NCI-H1694 treated with DMSO at 0.1 percent for 48 hours (cell line): ENCODE data around the gene ARL13B.
"Not testable (repeated sequence)": the region's sequence is repeated elsewhere in the genome, so short reads cannot be mapped to it uniquely, and the experiment has no call there.

ENCODE experiments used
- DNase-seq: peaks from one replicate; lab custom pipeline; 2025; lab: John Stamatoyannopoulos, UW

Gene ARL13B

DNA sequence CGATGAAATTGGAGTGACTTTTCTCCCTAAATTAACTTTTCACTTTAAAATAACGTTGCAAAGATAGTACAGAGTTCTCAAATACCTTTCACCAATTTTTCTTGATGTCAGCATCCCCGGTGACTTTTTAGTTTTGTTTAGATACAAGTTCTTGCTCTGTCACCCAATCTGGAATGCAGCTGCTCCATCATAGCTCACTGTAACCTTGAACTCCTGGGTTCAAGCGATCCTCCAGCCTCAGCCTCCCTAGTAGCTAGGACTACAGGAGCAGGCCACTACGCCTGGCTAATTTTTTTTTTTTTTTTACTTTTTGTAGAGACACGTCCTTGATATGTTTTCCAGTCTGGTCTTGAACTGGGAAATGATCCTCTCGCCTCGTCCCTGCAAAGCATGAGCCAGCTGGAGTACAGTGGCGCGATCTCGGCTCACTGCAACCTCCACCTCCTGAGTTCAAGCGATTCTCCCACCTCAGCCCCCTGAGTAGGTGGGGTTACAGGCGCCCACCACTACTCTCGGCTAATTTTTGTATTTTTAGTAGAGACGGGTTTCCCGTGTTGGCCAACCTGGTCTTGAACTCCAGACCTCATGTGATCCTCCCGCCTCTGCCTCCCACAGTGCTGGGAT, 83.7 kb downstream of the ARL13B start:
- no peak for DNase-seq

DNA sequence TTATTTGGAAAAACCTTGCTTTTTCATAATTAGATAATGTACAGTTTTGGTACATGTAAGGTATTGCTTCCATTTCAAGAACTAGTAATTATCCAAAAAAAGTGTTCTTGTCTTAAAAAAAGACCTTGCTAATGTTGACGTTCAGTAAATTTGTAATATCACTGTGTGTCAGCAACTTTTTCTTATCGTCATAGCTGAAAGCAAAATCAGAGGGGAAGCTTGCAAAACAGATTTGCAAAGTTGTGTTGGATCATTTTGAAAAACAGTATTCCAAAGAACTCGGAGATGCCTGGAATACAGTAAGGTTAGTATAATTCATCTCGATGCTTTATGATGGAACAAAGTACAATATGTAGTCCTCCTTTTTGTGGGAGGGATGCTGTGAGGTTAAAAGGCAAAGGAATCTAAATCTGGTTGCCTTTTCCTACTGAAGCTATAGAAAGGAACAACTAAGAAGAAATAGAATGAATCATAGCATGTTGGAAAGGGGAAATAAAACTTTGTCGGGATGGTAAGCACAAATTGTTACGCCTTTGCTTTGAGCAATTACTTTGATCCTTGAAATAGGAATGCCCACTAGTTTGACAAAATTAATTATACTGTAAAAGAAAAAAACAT, 84.4 kb downstream of the ARL13B start:
- no peak for DNase-seq

GRCh38 chr3:94065122-94065521, 85.2 kb downstream of the ARL13B start:
- DNase-seq = no peak

DNA sequence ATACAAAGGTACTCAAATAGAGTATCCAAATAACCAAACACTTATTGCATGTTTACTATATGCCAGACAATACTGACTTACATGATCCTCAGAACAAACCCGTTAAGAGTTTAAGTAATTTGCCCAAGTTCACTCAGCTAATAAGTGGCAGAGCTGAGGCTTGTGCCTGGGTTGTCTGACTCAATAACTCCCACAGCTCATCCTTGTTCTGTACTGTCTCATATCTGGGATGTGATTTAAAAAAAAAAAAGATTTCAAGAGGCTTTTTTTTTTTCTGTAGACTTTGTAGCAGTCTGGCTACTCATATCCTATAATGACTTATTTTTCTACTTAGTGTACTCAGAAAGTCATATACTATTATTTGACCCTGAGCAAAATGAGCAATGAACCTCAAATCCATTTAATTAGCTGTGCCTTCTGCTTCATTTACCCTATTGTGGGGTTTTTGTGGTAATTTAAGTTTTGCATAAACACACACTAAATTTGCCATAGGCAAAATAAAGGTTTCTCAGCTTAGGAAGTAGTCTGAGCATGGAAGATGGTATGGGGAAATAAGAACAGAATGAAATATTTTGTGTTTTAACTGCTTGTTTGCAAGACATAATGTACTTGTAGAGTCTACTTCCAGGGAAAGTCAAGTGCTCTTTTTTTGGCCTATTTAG, 86.0 kb downstream of the ARL13B start:
- no peak for DNase-seq

DNA sequence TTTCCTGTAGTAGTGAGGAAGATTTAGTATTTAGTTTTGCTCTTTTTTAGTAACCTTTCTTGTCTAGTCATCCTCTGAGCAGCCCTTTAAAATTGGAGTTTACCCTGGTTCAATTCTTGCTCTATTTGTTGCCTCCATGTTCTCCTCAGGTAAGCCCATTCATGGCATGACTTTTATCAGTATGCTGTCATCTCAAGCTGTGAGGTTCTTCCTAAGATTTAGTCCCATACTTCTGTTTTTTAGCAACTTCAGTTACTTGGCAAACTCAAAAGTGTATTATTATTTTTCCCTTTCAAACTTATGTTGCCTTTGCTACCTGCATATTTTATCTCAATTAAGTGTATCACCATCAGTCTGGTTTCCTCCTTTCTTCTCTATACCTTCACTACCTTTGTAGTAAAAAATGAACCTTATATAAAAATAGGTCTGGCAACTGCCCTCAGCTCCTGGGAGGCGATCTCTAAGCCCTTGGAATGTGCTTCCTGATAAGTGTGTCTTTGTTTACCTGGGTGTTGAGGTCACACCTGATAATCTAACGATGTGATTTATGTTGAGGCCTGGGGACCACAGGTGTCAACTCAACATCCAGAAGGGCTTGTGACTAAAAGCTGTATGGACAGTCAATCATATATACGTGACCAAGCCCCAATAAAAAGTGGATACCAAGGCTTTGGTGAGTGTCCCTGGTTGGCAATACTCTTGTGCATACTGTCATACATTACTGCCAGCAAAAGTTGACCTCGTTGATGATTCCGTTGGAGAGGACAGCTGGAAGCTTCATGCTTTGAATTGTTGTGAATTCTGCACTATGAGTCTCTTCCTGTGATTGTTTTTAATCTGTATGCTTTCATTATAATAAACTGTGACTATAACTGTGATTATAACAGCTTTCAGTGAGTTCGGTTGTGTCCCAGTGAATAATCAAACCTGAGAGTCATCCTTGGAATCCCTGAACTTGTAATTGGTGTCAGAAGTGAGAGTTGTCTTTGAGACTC, 86.8 kb downstream of the ARL13B start:
- DNase-seq = no peak

GRCh38 chr3:94069194-94069813, 89.3 kb downstream of the ARL13B start:
- DNase-seq = peak; percentile 14

- no peak for DNase-seq
Observed at GRCh38 chr3:94070341-94070911, 90.5 kb downstream of the ARL13B start.

GRCh38 chr3:94071713-94072284, 91.8 kb downstream of the ARL13B start:
- no peak for DNase-seq

DNA sequence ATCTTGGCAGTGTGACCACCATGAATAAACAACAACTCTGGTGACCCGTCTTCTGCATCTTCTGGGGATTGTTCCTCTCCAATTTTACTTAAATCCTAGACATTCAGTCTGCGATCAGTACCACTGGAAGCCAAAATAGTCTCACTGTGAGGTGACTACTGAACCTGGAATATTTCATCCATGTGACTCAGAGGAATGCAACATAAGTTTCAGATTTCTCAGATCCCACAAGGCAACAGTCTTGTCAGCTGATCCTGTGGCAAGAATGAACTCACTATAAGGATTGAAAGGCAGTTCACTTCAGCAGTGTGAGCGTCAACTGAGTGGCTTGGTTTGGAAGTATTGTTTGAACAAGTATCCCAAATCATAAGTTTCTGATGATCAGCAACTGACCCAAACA, 96.1 kb downstream of the ARL13B start:
- DNase-seq = no peak

DNA sequence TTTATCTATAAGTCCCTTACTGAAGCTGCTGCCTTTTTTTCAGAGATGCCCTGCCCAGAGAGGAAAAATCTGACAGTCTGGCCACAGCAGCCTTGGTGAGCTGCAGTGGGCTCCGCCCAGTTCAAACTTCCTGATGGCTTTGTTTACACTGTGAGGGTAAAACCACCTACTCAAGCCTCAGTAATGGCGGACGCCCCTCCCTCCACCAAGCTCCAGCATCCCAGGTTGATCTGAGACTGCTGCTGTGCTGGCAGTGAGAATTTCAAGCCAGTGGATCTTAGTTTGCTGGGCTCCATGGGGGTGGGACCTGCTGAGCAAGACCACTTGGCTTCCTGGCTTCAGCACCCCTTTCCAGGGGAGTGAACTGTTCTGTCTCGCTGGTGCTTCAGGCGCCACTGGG, 100.6 kb downstream of the ARL13B start:
- DNase-seq = not testable (repeated sequence)

DNA sequence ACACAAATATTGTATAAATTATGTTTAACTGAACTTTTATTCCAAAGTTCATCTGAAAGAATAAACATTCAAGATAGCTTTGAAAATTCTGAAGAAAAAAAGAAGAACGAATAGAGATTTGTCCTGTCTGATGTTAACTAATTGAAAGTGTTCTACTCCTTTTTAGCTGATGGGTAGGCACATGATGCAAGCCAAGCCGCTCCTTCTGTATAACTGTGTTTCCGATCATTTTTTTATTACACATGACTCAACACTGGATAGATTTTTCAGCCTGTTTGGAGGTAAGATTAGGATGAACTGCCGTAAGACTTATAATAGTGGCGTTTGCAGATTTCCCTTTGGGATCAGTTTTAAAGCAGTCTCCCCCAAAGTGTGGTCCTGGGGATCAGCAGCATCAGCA, 101.9 kb downstream of the ARL13B start:
- DNase-seq = no peak

DNA sequence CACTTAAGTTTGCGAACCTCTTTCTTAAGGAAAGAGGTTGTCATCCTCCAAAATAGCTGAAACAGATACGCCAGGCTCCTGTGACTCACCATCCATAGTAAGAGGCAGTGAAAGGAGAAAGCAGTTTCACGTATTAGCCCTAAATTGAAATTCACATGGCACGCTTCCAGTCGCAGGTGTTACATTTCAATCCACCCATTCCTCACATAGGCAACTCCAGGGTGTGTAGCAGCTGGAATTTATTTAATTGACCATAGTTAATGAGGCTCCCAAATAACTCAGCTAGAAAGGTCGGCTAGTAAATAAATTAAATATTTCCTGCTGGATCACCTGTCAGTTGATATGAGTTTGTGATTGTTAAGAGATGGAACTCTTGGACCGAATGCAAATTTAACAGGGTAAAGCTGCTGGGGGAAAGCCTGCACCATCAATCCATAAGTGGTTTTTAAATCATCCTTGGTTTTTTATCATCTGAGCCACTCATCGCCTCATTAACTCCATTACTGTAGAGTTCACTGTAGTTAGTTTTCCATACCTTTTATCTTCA, 102.5 kb downstream of the ARL13B start:
- DNase-seq = no peak

DNA sequence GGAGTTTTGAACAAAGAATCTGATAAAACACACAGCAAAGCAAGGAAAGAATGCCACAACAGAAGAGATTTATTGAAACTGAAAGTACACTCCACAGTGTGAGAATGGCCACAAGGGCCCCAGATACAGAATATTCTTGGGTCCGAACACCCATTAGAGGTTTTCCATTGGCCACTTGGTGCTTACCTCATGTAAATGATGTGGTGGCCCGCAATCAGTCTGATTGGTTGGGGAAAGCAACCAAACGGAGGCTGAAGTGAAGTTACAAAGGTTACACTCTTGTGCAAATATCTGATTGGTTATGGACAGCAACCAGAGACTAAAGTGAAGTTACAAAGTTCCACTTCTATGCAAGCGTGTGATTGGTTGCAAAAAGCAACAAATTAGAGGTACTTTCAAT, 103.3 kb downstream of the ARL13B start:
- no peak for DNase-seq

GRCh38 chr3:94089126-94089525, 109.2 kb downstream of the ARL13B start:
- no peak for DNase-seq

DNA sequence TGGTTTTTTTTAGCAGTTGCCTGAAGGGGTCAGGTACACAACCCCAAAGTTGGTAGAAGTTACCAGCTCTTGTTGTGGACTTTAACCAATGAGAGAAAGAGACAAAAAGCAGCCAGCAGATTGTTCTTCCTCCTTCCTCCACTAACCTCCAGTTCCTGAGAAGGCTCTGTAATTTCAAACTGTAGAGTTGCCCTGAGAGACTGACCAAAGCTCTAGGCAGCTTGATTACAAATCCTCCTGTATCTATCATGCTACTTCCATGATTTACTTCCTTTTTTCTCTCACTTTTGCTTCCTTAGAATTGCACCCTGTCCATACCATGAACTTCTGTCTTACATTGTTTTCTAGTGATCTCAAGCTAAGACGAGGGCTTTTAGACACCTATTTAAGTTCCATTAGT, 112.1 kb downstream of the ARL13B start:
- no peak for DNase-seq

DNA sequence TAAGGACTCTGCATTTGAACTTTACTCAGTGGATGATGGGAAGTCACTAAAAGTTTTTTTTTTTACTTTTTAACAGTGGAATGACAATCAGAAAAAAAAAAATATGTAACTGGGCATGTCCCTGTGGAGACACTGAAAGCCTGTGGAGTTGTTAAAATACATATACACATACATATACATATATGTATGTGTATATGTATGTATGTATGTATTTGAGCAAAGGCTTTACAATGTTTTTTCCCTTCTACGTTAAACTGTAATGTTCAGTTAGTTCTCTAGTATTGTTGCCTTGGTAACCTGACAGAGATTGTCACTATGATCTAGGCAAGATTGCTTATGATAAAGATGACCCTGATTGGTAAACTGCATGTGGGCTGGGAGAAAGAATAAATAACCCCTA, 113.2 kb downstream of the ARL13B start:
- DNase-seq = no peak

DNA sequence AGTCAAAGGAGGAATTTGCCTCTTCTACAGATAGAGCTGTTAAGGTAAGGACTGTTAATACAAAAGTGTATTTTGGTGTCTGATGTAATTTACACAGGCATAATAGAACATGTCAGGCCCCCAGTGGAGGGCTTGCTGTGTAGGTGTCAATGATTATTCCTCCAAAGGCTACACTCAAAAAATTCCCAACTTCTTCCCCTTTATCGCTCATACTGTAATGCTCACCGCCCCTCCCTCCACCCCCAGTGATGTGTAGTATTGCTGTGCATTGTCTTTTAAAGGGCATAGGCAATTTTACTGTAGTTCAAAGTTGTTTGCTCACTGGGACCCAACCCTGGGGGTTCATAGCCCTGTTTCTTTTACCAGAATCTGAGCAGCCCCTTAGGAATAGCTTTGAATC, 115.2 kb downstream of the ARL13B start:
- no peak for DNase-seq

GRCh38 chr3:94098452-94098851, 118.5 kb downstream of the ARL13B start:
- no peak for DNase-seq

DNA sequence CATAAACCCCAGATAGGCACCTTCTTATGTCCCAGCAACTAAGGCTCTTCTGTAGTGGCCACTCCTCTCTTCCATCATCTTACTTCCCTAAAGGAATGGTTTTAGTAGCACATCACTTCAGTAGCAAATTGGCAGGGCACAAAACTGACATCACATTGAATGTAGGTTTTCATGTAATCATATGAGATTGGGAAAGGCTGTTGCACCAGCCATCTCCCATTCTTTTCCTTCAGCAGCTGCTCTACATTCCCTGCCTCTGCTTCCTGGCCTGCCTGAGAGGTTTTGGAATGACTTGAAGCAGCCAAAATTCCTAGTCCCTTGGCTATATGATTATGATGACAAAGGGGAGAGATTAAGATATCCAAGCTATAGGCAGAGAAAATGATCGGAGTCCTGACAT, 119.4 kb downstream of the ARL13B start:
- DNase-seq = no peak

GRCh38 chr3:94101860-94102259, 121.9 kb downstream of the ARL13B start:
- no peak for DNase-seq
